CD4-positive, CD25-positive, alpha-beta regulatory T cell (primary cell): ENCODE results near the gene MT1G. TPM values are rescaled to one million over a fixed set of nuclear protein-coding genes. Genes with fewer than 3 reads are reported as not detected.
A peak's percentile ranks its signal among the peaks of the same experiment; 100 is the strongest.
"Not testable (repeated sequence)": the region's sequence is repeated elsewhere in the genome, so short reads cannot be mapped to it uniquely, and the experiment has no call there.

Source experiments
- ATAC-seq, 2 donors: fragments of 150-1000 bp; cut with Tn5 transposase; one replicate each; pipeline ENCODE4 v1.10.0; 2021; ENCODE audit warnings: low read depth in 2 of 2, moderate number of reproducible peaks in 2 of 2, moderate library complexity in 1 of 2
- DNase-seq, 3 donors: peaks; one replicate each; pipeline versions ENCODE4 v3.0.0 to v3.0.0-alpha.2; 2012 to 2022; ENCODE audit warnings: mixed read lengths in 1 of 3
- H3K27ac ChIP-seq: one replicate; pipeline ENCODE4 v1.7.0; 2013; ENCODE audit warnings: mild to moderate bottlenecking, low read length; ENCODE audit not compliant: insufficient read depth, poor library complexity, severe bottlenecking
- H3K27me3 ChIP-seq: one replicate; pipeline ENCODE4 v1.7.0; 2013; ENCODE audit warnings: low read length; ENCODE audit not compliant: control insufficient read depth, insufficient read depth
- H3K36me3 ChIP-seq: one replicate; pipeline ENCODE4 v1.7.0; 2013; ENCODE audit warnings: mild to moderate bottlenecking, low read length, moderate library complexity; ENCODE audit not compliant: control insufficient read depth, insufficient read depth
- H3K4me1 ChIP-seq: 2 replicates; pipeline ENCODE4 v1.7.0; 2013; ENCODE audit warnings: mild to moderate bottlenecking, low read length; ENCODE audit not compliant: insufficient read depth, control insufficient read depth, poor library complexity, severe bottlenecking
- H3K4me3 ChIP-seq: one replicate; pipeline ENCODE4 v1.7.0; 2013; ENCODE audit warnings: low read depth, mild to moderate bottlenecking, low read length, moderate library complexity
- H3K9me3 ChIP-seq, 2 experiments: 1 replicate in 1 of 2; 2 replicates in 1 of 2; pipeline ENCODE4 v1.7.0; 2013; ENCODE audit warnings: low read length in 2 of 2, mild to moderate bottlenecking in 1 of 2, moderate library complexity in 1 of 2; ENCODE audit not compliant: control insufficient read depth in 2 of 2
- H3K27ac Mint-ChIP-seq, 3 donors: one replicate each; pipeline ENCODE4 v1.8.0; 2020 to 2022; ENCODE audit warnings: mild to moderate bottlenecking in 3 of 3, mixed read lengths in 3 of 3, moderate library complexity in 2 of 3
- H3K27me3 Mint-ChIP-seq: one replicate; pipeline ENCODE4 v1.8.0; 2022; ENCODE audit warnings: mild to moderate bottlenecking, mixed read lengths
- H3K36me3 Mint-ChIP-seq: one replicate; pipeline ENCODE4 v1.8.0; 2020; ENCODE audit warnings: mixed read lengths
- H3K4me1 Mint-ChIP-seq, 4 donors: one replicate each; pipeline ENCODE4 v1.8.0; 2020 to 2022; ENCODE audit warnings: mixed read lengths in 4 of 4, mild to moderate bottlenecking in 1 of 4
- H3K4me3 Mint-ChIP-seq, 4 donors: one replicate each; pipeline ENCODE4 v1.8.0; 2020 to 2022; ENCODE audit warnings: mild to moderate bottlenecking in 4 of 4, mixed read lengths in 4 of 4, moderate library complexity in 3 of 4
- H3K9me3 Mint-ChIP-seq, 7 donors: one replicate each; pipeline ENCODE4 v1.8.0; 2020 to 2022; ENCODE audit warnings: mixed read lengths in 7 of 7, mild to moderate bottlenecking in 3 of 7, moderate library complexity in 2 of 7
- polyA plus RNA-seq, 4 donors: library from polyadenylated mRNA; unstranded; fragments of 300-500 nt; fragmentation: Illumina TruSeq; gene quantifications; one replicate each; pipeline ENCODE4 v1.2.3, GENCODE V29; 2021
- total RNA-seq: library from RNA; stranded (reverse); gene quantifications from one replicate; pipeline ENCODE4 v1.2.3, GENCODE V29; 2022

Gene MT1G
- total RNA-seq (not detected), polyA plus RNA-seq (not detected)

- Histone ChIP-seq H3K9me3 (no peaks in the 10 kb centered on the region), H3K4me3 (no peak within 1 kb of the TSS), H3K27ac (no peak within 1 kb of the TSS), H3K27me3 (peaks cover 35% of the 10 kb centered on the region), H3K36me3 (no peaks in the 10 kb centered on the region), H3K4me1 (peaks cover 22% of the 10 kb centered on the region)
- ATAC-seq, result peak in 1 of 2 donors; percentile 51
- H3K9me3 Mint-ChIP-seq, result peaks cover 0 to 1% (median 0%) of the 10 kb centered on the region in 7 donors
- H3K4me3 Mint-ChIP-seq, result peak within 1 kb of the TSS in 2 of 4 donors; percentile 35 to 46
- peaks cover 64% of the 10 kb centered on the region for H3K27me3 Mint-ChIP-seq
- DNase-seq, result peak in 1 of 3 donors; percentile 60
- peaks cover 14% of the 10 kb centered on the region for H3K36me3 Mint-ChIP-seq
- H3K4me1 Mint-ChIP-seq, result peaks cover 0 to 30% (median 8%) of the 10 kb centered on the region in 4 donors
- no peak within 1 kb of the TSS for H3K27ac Mint-ChIP-seq
Observed at GRCh38 chr16:56667581-56668571, at the start of gene MT1G. Gene MT1G (minus strand): TSS chr16:56668065. CDS start chr16:56667993, 72 bp downstream.

GRCh38 chr16:56717532-56717931 is 49.7 kb upstream of the MT1G start:
- not testable (repeated sequence) for H3K4me1 Mint-ChIP-seq, H3K4me3 Mint-ChIP-seq

GRCh38 chr16:56716761-56717160 is 48.9 kb upstream of the MT1G start:
- no peak for DNase-seq
- no peak overlapping the region for H3K27ac Mint-ChIP-seq
- peaks cover 0 to 5% (median 0%) of the 10 kb centered on the region in 4 donors for H3K4me1 Mint-ChIP-seq
- no peak overlapping the region for H3K4me3 ChIP-seq
- H3K36me3 Mint-ChIP-seq, result no peaks in the 10 kb centered on the region
- no peak overlapping the region for H3K27ac ChIP-seq
- no peaks in the 10 kb centered on the region for H3K4me1 ChIP-seq
- H3K36me3 ChIP-seq, result no peaks in the 10 kb centered on the region
- H3K27me3 Mint-ChIP-seq, result peaks cover 10% of the 10 kb centered on the region
- H3K9me3 ChIP-seq, result no peaks in the 10 kb centered on the region
- no peak overlapping the region for H3K4me3 Mint-ChIP-seq
- H3K9me3 Mint-ChIP-seq, result no peaks in the 10 kb centered on the region
- ATAC-seq, result no peak
- H3K27me3 ChIP-seq, result no peaks in the 10 kb centered on the region

More at GRCh38 chr16:56717532-56717931, 49.7 kb upstream of the MT1G start:
- not testable (repeated sequence) for H3K9me3 Mint-ChIP-seq, H3K36me3 Mint-ChIP-seq, H3K4me1 ChIP-seq, H3K27me3 ChIP-seq, H3K27ac ChIP-seq, DNase-seq, H3K36me3 ChIP-seq, H3K4me3 ChIP-seq, H3K27ac Mint-ChIP-seq, H3K9me3 ChIP-seq, ATAC-seq
- H3K27me3 Mint-ChIP-seq, result peaks cover 10% of the 10 kb centered on the region

GRCh38 chr16:56715126-56715525 is 47.3 kb upstream of the MT1G start:
- Histone ChIP-seq H3K27me3 (no peaks in the 10 kb centered on the region), H3K4me1 (no peaks in the 10 kb centered on the region), H3K27ac (no peak overlapping the region), H3K36me3 (no peaks in the 10 kb centered on the region), H3K9me3 (no peaks in the 10 kb centered on the region), H3K4me3 (no peak overlapping the region)
- Mint-ChIP-seq H3K4me3 (peak overlapping the region in 1 of 4 donors; percentile 27), H3K27me3 (peaks cover 10% of the 10 kb centered on the region), H3K9me3 (no peaks in the 10 kb centered on the region), H3K27ac (no peak overlapping the region), H3K4me1 (peaks cover 0 to 19% (median 7%) of the 10 kb centered on the region in 4 donors), H3K36me3 (peaks cover 5% of the 10 kb centered on the region)
- ATAC-seq (no peak), DNase-seq (no peak)

GRCh38 chr16:56713794-56714193 is 45.9 kb upstream of the MT1G start:
- Mint-ChIP-seq H3K36me3 (peaks cover 5% of the 10 kb centered on the region), H3K4me3 (no peak overlapping the region), H3K27ac (no peak overlapping the region), H3K27me3 (peaks cover 3% of the 10 kb centered on the region), H3K4me1 (peaks cover 0 to 32% (median 19%) of the 10 kb centered on the region in 4 donors), H3K9me3 (no peaks in the 10 kb centered on the region)
- Histone ChIP-seq H3K4me1 (peaks cover 11% of the 10 kb centered on the region), H3K36me3 (no peaks in the 10 kb centered on the region), H3K27me3 (no peaks in the 10 kb centered on the region), H3K27ac (no peak overlapping the region), H3K4me3 (no peak overlapping the region), H3K9me3 (no peaks in the 10 kb centered on the region)
- DNase-seq, result no peak
- ATAC-seq, result no peak

- Mint-ChIP-seq H3K4me3 (no peak overlapping the region), H3K27ac (peak overlapping the region in 2 of 3 donors; percentile 11 to 28), H3K36me3 (peaks cover 5% of the 10 kb centered on the region), H3K9me3 (no peaks in the 10 kb centered on the region), H3K27me3 (no peaks in the 10 kb centered on the region), H3K4me1 (peaks cover 0 to 47% (median 26%) of the 10 kb centered on the region in 4 donors)
- no peak for ATAC-seq
- Histone ChIP-seq H3K4me1 (peaks cover 19% of the 10 kb centered on the region), H3K36me3 (no peaks in the 10 kb centered on the region), H3K4me3 (no peak overlapping the region), H3K9me3 (no peaks in the 10 kb centered on the region), H3K27ac (no peak overlapping the region), H3K27me3 (no peaks in the 10 kb centered on the region)
- no peak for DNase-seq
Observed at GRCh38 chr16:56711862-56712261, 44.0 kb upstream of the MT1G start.

- H3K27ac Mint-ChIP-seq, result peak overlapping the region; percentile 94 to 99 (median 95)
- H3K27ac ChIP-seq, result no peak overlapping the region
- H3K9me3 Mint-ChIP-seq, result no peaks in the 10 kb centered on the region
- DNase-seq, result no peak
- no peaks in the 10 kb centered on the region for H3K27me3 ChIP-seq
- no peaks in the 10 kb centered on the region for H3K9me3 ChIP-seq
- peaks cover 0 to 50% (median 26%) of the 10 kb centered on the region in 4 donors for H3K4me1 Mint-ChIP-seq
- peaks cover 5% of the 10 kb centered on the region for H3K36me3 Mint-ChIP-seq
- peaks cover 19% of the 10 kb centered on the region for H3K4me1 ChIP-seq
- peak overlapping the region in 3 of 4 donors; percentile 62 to 94 (median 91) for H3K4me3 Mint-ChIP-seq
- H3K27me3 Mint-ChIP-seq, result no peaks in the 10 kb centered on the region
- H3K36me3 ChIP-seq, result no peaks in the 10 kb centered on the region
- no peak for ATAC-seq
- no peak overlapping the region for H3K4me3 ChIP-seq
Observed at GRCh38 chr16:56710181-56710737, 42.4 kb upstream of the MT1G start.
